Fibroblast of lung (primary cell): ENCODE results near the gene SCLT1. TPM values are rescaled to one million over a fixed set of nuclear protein-coding genes. Genes with fewer than 3 reads are reported as not detected.

Source experiments
- DNase-seq, 2 donors: peaks; one replicate each; pipeline versions ENCODE4 v3.0.0 to v3.0.0-alpha.2; 2010; ENCODE audit warnings: low read depth in 2 of 2
- H2AFZ ChIP-seq: 2 replicates; pipeline ENCODE4 v1.5.1; 2012; ENCODE audit warnings: low read length, control low read depth, inconsistent platforms
- H3K27ac ChIP-seq: 2 replicates; pipeline ENCODE4 v1.5.1; 2011; ENCODE audit warnings: low read length, control low read depth; ENCODE audit not compliant: insufficient read depth
- H3K27me3 ChIP-seq: 2 replicates; pipeline ENCODE4 v1.5.1; 2011; ENCODE audit warnings: mild to moderate bottlenecking, low read length; ENCODE audit not compliant: control insufficient read depth, insufficient read depth
- H3K36me3 ChIP-seq: 2 replicates; pipeline ENCODE4 v1.5.1; 2011; ENCODE audit warnings: low read length; ENCODE audit not compliant: control insufficient read depth, insufficient read depth
- H3K4me1 ChIP-seq: 2 replicates; pipeline ENCODE4 v1.5.1; 2011; ENCODE audit warnings: low read length; ENCODE audit not compliant: control insufficient read depth, insufficient read depth; ENCODE audit errors: extremely low read depth
- H3K4me2 ChIP-seq: 2 replicates; pipeline ENCODE4 v1.5.1; 2011; ENCODE audit warnings: low read length, control low read depth; ENCODE audit not compliant: insufficient read depth; ENCODE audit errors: extremely low read depth
- H3K4me3 ChIP-seq, 4 experiments: fragments of 200-600 bp in 1 of 4; sonication (generic) in 1 of 4; replicated peaks in 1 of 4; 2 replicates each; pipeline ENCODE4 v1.5.1; 2011 to 2016; ENCODE audit warnings: low read length in 4 of 4, low read depth in 3 of 4, mild to moderate bottlenecking in 3 of 4, control low read depth in 2 of 4, inconsistent platforms in 1 of 4, mixed read lengths in 1 of 4; ENCODE audit not compliant: insufficient read depth in 1 of 4; ENCODE audit errors: control extremely low read depth in 1 of 4
- H3K79me2 ChIP-seq: 2 replicates; pipeline ENCODE4 v1.5.1; 2012; ENCODE audit warnings: mild to moderate bottlenecking, low read length, inconsistent platforms; ENCODE audit not compliant: control insufficient read depth, insufficient read depth
- H3K9ac ChIP-seq: 2 replicates; pipeline ENCODE4 v1.5.1; 2011; ENCODE audit warnings: mild to moderate bottlenecking, low read length, control low read depth; ENCODE audit not compliant: insufficient read depth
- H3K9me3 ChIP-seq: 2 replicates; pipeline ENCODE4 v1.5.1; 2012; ENCODE audit warnings: low read depth, low read length; ENCODE audit not compliant: control insufficient read depth, insufficient read depth
- H4K20me1 ChIP-seq: 2 replicates; pipeline ENCODE4 v1.5.1; 2011; ENCODE audit warnings: low read length; ENCODE audit not compliant: control insufficient read depth, insufficient read depth; ENCODE audit errors: extremely low read depth
- EZH2 ChIP-seq: IDR thresholded peaks from 2 replicates; pipeline ENCODE4 v1.5.1; 2012; ENCODE audit warnings: low read length, control low read depth, mild to moderate bottlenecking; ENCODE audit errors: missing control alignments
- polyA plus RNA-seq, 2 donors: library from polyadenylated mRNA; depleted of rRNA in 1 of 2; stranded (reverse) in 1 of 2; unstranded in 1 of 2; fragments of >200 nt; gene quantifications; 2 replicates each; pipeline ENCODE4 v1.2.1, GENCODE V29; 2011 to 2012; ENCODE audit warnings: missing spikeins in 1 of 2
- total RNA-seq: library from RNA; depleted of rRNA; stranded (reverse); fragments of >200 nt; gene quantifications from 2 replicates; pipeline ENCODE4 v1.2.1, GENCODE V29; 2014
- TF ChIP-seq, protein P1 (sequence below), 2 donors: IDR thresholded peaks in 1 of 2; conservative IDR thresholded peaks in 1 of 2; 1 replicate in 1 of 2; 2 replicates in 1 of 2; pipeline ENCODE4 v1.5.1; 2011 to 2012; ENCODE audit warnings: low read length in 2 of 2, control low read depth in 1 of 2, inconsistent platforms in 1 of 2, low read depth in 1 of 2, mild to moderate bottlenecking in 1 of 2

SCLT1 gene
- total and polyA plus RNA-seq, 2 donors (not counting 1 experiment from before 2014, with no cell fraction given): 8.8 to 16.2 TPM

DNA sequence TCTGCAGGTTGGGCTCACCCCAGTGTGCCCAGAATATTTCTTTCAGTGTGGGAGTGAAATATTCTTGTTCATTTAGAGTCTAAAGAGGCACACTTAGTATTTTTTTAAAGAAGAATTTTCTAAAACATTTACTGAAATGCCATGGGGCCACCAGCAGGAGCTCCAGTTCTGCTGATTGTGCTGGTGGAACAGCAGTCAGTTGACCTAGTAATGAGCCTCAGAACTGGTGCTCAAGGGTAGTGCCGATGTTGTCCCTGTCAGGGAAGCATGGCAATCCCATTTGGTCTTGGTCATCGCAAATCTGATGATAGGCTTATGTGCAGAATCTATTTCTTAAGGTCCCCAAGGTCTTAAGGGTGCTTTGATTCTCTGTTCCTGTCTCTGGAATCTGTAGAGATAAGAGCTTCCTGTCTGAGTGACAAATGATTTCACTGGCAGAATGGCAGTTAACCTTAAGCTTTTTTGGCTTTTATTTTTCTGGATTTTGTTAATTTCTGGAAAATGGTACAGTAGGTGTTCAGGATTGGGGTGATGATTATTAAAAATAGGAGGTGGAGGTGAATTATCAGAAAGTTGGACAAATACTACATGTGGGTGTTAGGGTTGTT lies 252.5 kb downstream of the SCLT1 start:
- peaks cover 74% of the 10 kb centered on the region for H3K79me2 ChIP-seq
- peaks cover 6% of the 10 kb centered on the region for H3K36me3 ChIP-seq
- no peak overlapping the region for H2AFZ ChIP-seq

DNA sequence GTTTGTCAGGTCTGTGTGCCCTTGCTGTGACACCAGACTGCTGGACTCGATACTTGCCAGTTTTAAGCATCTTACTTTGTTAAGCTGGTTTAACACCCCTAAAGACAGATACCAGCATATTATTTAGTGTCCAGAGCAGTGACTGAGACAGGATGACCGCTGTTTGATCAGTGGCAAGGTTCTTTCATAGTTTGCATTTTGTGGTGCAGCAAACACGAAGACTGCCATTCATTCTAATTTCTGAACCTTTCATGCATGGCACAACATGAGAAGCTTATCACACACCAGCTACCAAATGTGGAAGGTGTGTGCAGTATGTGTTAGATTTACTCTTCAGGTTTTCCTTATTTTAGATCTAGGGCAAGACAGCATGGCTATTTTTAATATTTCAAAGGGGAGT lies 255.7 kb downstream of the SCLT1 start:
- Histone ChIP-seq H2AFZ (no peak overlapping the region), H3K4me1 (peaks cover 2% of the 10 kb centered on the region), H4K20me1 (no peaks in the 10 kb centered on the region), H3K27ac (no peak overlapping the region), H3K4me2 (no peak overlapping the region), H3K4me3 (no peak overlapping the region), H3K36me3 (peaks cover 8% of the 10 kb centered on the region), H3K27me3 (no peaks in the 10 kb centered on the region), H3K79me2 (peaks cover 82% of the 10 kb centered on the region), H3K9me3 (no peaks in the 10 kb centered on the region), H3K9ac (no peak overlapping the region)
- TF ChIP-seq, protein P1, sequence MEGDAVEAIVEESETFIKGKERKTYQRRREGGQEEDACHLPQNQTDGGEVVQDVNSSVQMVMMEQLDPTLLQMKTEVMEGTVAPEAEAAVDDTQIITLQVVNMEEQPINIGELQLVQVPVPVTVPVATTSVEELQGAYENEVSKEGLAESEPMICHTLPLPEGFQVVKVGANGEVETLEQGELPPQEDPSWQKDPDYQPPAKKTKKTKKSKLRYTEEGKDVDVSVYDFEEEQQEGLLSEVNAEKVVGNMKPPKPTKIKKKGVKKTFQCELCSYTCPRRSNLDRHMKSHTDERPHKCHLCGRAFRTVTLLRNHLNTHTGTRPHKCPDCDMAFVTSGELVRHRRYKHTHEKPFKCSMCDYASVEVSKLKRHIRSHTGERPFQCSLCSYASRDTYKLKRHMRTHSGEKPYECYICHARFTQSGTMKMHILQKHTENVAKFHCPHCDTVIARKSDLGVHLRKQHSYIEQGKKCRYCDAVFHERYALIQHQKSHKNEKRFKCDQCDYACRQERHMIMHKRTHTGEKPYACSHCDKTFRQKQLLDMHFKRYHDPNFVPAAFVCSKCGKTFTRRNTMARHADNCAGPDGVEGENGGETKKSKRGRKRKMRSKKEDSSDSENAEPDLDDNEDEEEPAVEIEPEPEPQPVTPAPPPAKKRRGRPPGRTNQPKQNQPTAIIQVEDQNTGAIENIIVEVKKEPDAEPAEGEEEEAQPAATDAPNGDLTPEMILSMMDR (conservative IDR thresholded peaks at IDR 0.05 in 1 of 2, IDR thresholded peaks at IDR 0.05 in 1 of 2; ENCODE audit: low read depth in 1 of 2, low read length in 2 of 2): no peak
- TF ChIP-seq EZH2: no peak
- no peak for DNase-seq

More for the DNA sequence above, 252.5 kb downstream of the SCLT1 start:
- H3K27me3 ChIP-seq: no peaks in the 10 kb centered on the region
- no peaks in the 10 kb centered on the region for H3K9me3 ChIP-seq
- H3K4me1 ChIP-seq: peaks cover 4% of the 10 kb centered on the region
- no peak for DNase-seq
- no peak for TF ChIP-seq EZH2
- TF ChIP-seq, protein P1 (conservative IDR thresholded peaks at IDR 0.05 in 1 of 2, IDR thresholded peaks at IDR 0.05 in 1 of 2; ENCODE audit: low read depth in 1 of 2, low read length in 2 of 2): no peak
- H3K4me3 ChIP-seq: no peak overlapping the region
- H4K20me1 ChIP-seq: no peaks in the 10 kb centered on the region
- no peak overlapping the region for H3K9ac ChIP-seq
- H3K4me2 ChIP-seq: no peak overlapping the region
- H3K27ac ChIP-seq: no peak overlapping the region

DNA sequence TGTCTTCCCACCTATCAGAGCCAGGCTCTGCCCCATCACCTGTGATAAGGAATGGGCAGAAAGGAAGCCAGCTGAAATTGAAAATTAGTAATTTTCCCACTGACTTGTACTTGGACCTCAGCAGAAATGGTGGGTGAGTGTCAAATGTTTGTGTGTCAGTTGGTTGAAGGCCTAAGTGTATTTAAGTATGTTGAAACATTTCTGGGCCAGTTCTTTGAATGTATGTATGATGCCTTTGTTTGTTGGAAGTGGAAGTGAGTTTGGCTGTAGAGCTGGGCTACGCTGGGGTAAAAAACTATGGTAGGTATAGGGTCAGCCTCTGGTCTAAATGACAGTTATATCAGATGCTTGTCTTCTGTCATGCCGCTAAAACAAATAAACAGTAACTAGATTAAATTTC lies 256.1 kb downstream of the SCLT1 start:
- H3K36me3 ChIP-seq: peaks cover 8% of the 10 kb centered on the region
- no peak for TF ChIP-seq EZH2
- TF ChIP-seq, protein P1 (conservative IDR thresholded peaks at IDR 0.05 in 1 of 2, IDR thresholded peaks at IDR 0.05 in 1 of 2; ENCODE audit: low read depth in 1 of 2, low read length in 2 of 2): no peak
- no peaks in the 10 kb centered on the region for H3K27me3 ChIP-seq
- no peaks in the 10 kb centered on the region for H4K20me1 ChIP-seq
- no peak overlapping the region for H2AFZ ChIP-seq
- H3K4me2 ChIP-seq: no peak overlapping the region
- H3K79me2 ChIP-seq: peaks cover 84% of the 10 kb centered on the region
- DNase-seq: no peak
- H3K9me3 ChIP-seq: no peaks in the 10 kb centered on the region
- H3K4me3 ChIP-seq: no peak overlapping the region
- no peak overlapping the region for H3K27ac ChIP-seq
- peaks cover 2% of the 10 kb centered on the region for H3K4me1 ChIP-seq
- no peak overlapping the region for H3K9ac ChIP-seq
